Neural cell (in vitro differentiated cells): ENCODE data around the gene ZHX3. TPM values are rescaled to one million over a fixed set of nuclear protein-coding genes. Genes with fewer than 3 reads are reported as not detected.

Experiments used
- H2AFZ ChIP-seq: fragments of 200-600, 300-800 bp; sonication (generic), shearing (Covaris generic); 2 replicates; pipeline ENCODE4 v1.6.0; 2014; ENCODE audit warnings: low read depth, mild to moderate bottlenecking, antibody characterized with exemption, low read length, moderate library complexity
- H3F3A ChIP-seq: fragments of 200-600 bp; shearing (Covaris generic); 2 replicates; pipeline ENCODE4 v1.6.1; 2016; ENCODE audit warnings: mild to moderate bottlenecking, moderate library complexity, mixed read lengths, antibody characterized with exemption, low read length; ENCODE audit not compliant: insufficient read depth, poor library complexity, severe bottlenecking
- H3K27ac ChIP-seq: fragments of 200-600, 300-800 bp; sonication (generic), shearing (Covaris generic); 2 replicates; pipeline ENCODE4 v1.5.1; 2014; ENCODE audit warnings: mild to moderate bottlenecking, low read length, moderate library complexity
- H3K27me3 ChIP-seq: fragments of 300-800, 200-600 bp; sonication (generic), shearing (Covaris generic); 2 replicates; pipeline ENCODE4 v1.6.0; 2014; ENCODE audit warnings: mild to moderate bottlenecking, low read depth, low read length, moderate library complexity; ENCODE audit not compliant: insufficient read depth
- H3K36me3 ChIP-seq: fragments of 300-800, 200-600 bp; sonication (generic), shearing (Covaris generic); 2 replicates; pipeline ENCODE4 v1.5.1; 2014; ENCODE audit warnings: mild to moderate bottlenecking, antibody characterized with exemption, low read length, moderate library complexity; ENCODE audit not compliant: insufficient read depth
- H3K4me2 ChIP-seq: fragments of 300-800, 200-600 bp; sonication (generic), shearing (Covaris generic); 2 replicates; pipeline ENCODE4 v1.6.0; 2014; ENCODE audit warnings: mild to moderate bottlenecking, low read length
- H3K4me3 ChIP-seq: fragments of 300-800, 200-600 bp; sonication (generic), shearing (Covaris generic); 2 replicates; pipeline ENCODE4 v1.5.1; 2014; ENCODE audit warnings: mild to moderate bottlenecking, low read length, moderate library complexity
- H3K79me2 ChIP-seq: fragments of 200-600 bp; shearing (Covaris generic); replicated peaks from 2 replicates; pipeline ENCODE4 v1.6.0; 2014; ENCODE audit warnings: mild to moderate bottlenecking, low read length, moderate library complexity; ENCODE audit not compliant: insufficient read depth
- H3K9ac ChIP-seq: fragments of 300-800, 200-600 bp; sonication (generic), shearing (Covaris generic); 2 replicates; pipeline ENCODE4 v1.6.1; 2016; ENCODE audit warnings: mild to moderate bottlenecking, low read length, mixed read lengths
- H3K9me2 ChIP-seq: fragments of 200-600 bp; shearing (Covaris generic); 2 replicates; pipeline ENCODE4 v1.6.1; 2016; ENCODE audit warnings: mild to moderate bottlenecking, low read length, mixed read lengths; ENCODE audit not compliant: insufficient read depth
- H3K9me3 ChIP-seq: fragments of 200-600, 300-800 bp; sonication (generic), shearing (Covaris generic); 2 replicates; pipeline ENCODE4 v1.6.1; 2016; ENCODE audit warnings: mild to moderate bottlenecking, mixed run types, low read length, moderate library complexity, mixed read lengths
- H4K20me1 ChIP-seq: fragments of 200-600 bp; shearing (Covaris generic); 2 replicates; pipeline ENCODE4 v1.6.1; 2016; ENCODE audit warnings: mild to moderate bottlenecking, mixed run types; ENCODE audit not compliant: insufficient read depth
- EP300 ChIP-seq: fragments of 450-650 bp; conservative IDR thresholded peaks from 2 replicates; pipeline ENCODE4 v1.6.1; 2014; ENCODE audit warnings: antibody characterized with exemption, mild to moderate bottlenecking, moderate library complexity; ENCODE audit not compliant: poor library complexity, severe bottlenecking
- EZH2 ChIP-seq: fragments of 200-600, 300-800 bp; shearing (Covaris generic), sonication (generic); IDR thresholded peaks from 2 replicates; pipeline ENCODE4 v1.6.1; 2014; ENCODE audit warnings: antibody characterized with exemption, low read length, borderline replicate concordance, mild to moderate bottlenecking; ENCODE audit not compliant: insufficient read depth, poor library complexity, severe bottlenecking
- MXI1 ChIP-seq: fragments of 450-650 bp; conservative IDR thresholded peaks from 2 replicates; pipeline ENCODE4 v1.6.1; 2014; ENCODE audit warnings: antibody characterized with exemption, mild to moderate bottlenecking; ENCODE audit not compliant: poor library complexity, severe bottlenecking
- POLR2AphosphoS5 ChIP-seq: IDR thresholded peaks from 2 replicates; pipeline ENCODE4 v1.6.1; 2012
- RAD21 ChIP-seq: fragments of 450-650 bp; conservative IDR thresholded peaks from 2 replicates; pipeline ENCODE4 v1.6.1; 2014; ENCODE audit warnings: antibody characterized with exemption, mild to moderate bottlenecking, moderate library complexity
- SMC3 ChIP-seq: fragments of 450-650 bp; conservative IDR thresholded peaks from 2 replicates; pipeline ENCODE4 v1.6.1; 2014; ENCODE audit warnings: antibody characterized with exemption, mild to moderate bottlenecking, moderate library complexity; ENCODE audit not compliant: poor library complexity
- TAF1 ChIP-seq: IDR thresholded peaks from 2 replicates; pipeline ENCODE4 v1.6.1; 2012; ENCODE audit warnings: low read depth
- polyA plus RNA-seq: library from polyadenylated mRNA; depleted of rRNA; stranded (reverse); fragments of >200 nt; gene quantifications from 2 replicates; pipeline ENCODE4 v1.2.3, GENCODE V29; 2014
- TF ChIP-seq, protein P1 (sequence below): IDR thresholded peaks from 2 replicates; pipeline ENCODE4 v1.6.1; 2012; ENCODE audit warnings: borderline replicate concordance
- TF ChIP-seq, protein P2 (sequence below): fragments of 450-650 bp; IDR thresholded peaks from 2 replicates; pipeline ENCODE4 v1.5.1; 2014; ENCODE audit warnings: antibody characterized with exemption, mild to moderate bottlenecking, moderate library complexity; ENCODE audit not compliant: poor library complexity, severe bottlenecking

ZHX3 gene
- polyA plus RNA-seq, 1 donor from 2014 or later = 10.3 TPM

DNA sequence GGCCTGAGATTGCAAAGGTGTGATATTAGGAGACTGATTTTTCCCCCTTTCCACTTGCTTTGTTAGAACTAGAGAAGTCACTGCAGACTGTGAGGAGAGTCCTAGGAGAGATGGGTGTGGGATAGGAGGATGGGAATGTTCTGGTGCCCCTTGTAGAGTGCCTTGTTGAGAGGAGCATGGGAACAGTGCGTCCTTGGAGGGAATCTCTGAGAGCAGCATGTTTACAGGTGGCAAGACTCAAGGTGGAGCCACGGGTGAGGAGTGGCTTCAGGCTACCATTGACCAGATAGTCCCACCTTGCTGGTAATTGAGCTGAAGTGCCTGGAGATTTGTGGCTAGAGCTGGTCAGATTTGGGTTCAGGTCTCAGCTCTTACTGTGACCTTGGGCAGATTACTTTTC lies 174.2 kb downstream of the ZHX3 start:
- H3K27me3 ChIP-seq = no peaks in the 10 kb centered on the region
- TF ChIP-seq, protein P1, sequence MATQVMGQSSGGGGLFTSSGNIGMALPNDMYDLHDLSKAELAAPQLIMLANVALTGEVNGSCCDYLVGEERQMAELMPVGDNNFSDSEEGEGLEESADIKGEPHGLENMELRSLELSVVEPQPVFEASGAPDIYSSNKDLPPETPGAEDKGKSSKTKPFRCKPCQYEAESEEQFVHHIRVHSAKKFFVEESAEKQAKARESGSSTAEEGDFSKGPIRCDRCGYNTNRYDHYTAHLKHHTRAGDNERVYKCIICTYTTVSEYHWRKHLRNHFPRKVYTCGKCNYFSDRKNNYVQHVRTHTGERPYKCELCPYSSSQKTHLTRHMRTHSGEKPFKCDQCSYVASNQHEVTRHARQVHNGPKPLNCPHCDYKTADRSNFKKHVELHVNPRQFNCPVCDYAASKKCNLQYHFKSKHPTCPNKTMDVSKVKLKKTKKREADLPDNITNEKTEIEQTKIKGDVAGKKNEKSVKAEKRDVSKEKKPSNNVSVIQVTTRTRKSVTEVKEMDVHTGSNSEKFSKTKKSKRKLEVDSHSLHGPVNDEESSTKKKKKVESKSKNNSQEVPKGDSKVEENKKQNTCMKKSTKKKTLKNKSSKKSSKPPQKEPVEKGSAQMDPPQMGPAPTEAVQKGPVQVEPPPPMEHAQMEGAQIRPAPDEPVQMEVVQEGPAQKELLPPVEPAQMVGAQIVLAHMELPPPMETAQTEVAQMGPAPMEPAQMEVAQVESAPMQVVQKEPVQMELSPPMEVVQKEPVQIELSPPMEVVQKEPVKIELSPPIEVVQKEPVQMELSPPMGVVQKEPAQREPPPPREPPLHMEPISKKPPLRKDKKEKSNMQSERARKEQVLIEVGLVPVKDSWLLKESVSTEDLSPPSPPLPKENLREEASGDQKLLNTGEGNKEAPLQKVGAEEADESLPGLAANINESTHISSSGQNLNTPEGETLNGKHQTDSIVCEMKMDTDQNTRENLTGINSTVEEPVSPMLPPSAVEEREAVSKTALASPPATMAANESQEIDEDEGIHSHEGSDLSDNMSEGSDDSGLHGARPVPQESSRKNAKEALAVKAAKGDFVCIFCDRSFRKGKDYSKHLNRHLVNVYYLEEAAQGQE = no peak
- TF ChIP-seq RAD21 (no peak), SMC3 (no peak), TAF1 (no peak), EP300 (no peak), POLR2AphosphoS5 (no peak), EZH2 (no peak), MXI1 (no peak)
- TF ChIP-seq, protein P2, sequence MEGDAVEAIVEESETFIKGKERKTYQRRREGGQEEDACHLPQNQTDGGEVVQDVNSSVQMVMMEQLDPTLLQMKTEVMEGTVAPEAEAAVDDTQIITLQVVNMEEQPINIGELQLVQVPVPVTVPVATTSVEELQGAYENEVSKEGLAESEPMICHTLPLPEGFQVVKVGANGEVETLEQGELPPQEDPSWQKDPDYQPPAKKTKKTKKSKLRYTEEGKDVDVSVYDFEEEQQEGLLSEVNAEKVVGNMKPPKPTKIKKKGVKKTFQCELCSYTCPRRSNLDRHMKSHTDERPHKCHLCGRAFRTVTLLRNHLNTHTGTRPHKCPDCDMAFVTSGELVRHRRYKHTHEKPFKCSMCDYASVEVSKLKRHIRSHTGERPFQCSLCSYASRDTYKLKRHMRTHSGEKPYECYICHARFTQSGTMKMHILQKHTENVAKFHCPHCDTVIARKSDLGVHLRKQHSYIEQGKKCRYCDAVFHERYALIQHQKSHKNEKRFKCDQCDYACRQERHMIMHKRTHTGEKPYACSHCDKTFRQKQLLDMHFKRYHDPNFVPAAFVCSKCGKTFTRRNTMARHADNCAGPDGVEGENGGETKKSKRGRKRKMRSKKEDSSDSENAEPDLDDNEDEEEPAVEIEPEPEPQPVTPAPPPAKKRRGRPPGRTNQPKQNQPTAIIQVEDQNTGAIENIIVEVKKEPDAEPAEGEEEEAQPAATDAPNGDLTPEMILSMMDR = no peak
- H2AFZ ChIP-seq = no peak overlapping the region
- no peak overlapping the region for H3K9ac ChIP-seq
- H3K4me3 ChIP-seq = no peak overlapping the region
- H4K20me1 ChIP-seq = peaks cover 53% of the 10 kb centered on the region
- no peaks in the 10 kb centered on the region for H3K9me2 ChIP-seq
- no peak overlapping the region for H3K4me2 ChIP-seq
- no peaks in the 10 kb centered on the region for H3K36me3 ChIP-seq
- H3F3A ChIP-seq = no peaks in the 10 kb centered on the region
- peaks cover 97% of the 10 kb centered on the region for H3K79me2 ChIP-seq
- H3K9me3 ChIP-seq = no peaks in the 10 kb centered on the region
- no peak overlapping the region for H3K27ac ChIP-seq

DNA sequence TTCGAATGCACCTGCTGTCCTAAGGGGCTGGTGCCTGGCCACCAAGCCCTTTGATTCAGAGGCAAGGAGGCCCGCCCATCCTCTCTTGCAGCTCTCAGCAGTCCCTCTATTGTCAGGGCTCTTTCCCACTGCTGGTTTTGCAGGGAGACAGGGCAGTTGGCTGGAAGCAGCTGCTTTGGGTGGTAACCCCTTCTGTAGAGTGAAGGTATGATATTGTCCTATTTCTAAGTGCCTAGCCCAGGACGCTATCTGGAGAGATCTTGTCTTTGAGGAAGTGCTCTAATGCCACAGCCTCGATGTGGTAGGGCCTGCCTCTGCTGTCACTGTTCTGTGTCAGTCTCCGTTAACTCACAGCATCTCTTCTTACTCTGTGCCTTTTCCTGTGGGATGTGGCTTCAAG lies 174.6 kb downstream of the ZHX3 start:
- H3F3A ChIP-seq = no peaks in the 10 kb centered on the region
- H3K4me2 ChIP-seq = no peak overlapping the region
- H2AFZ ChIP-seq = no peak overlapping the region
- TF ChIP-seq EP300 = no peak
- peaks cover 97% of the 10 kb centered on the region for H3K79me2 ChIP-seq
- H3K4me3 ChIP-seq = no peak overlapping the region
- no peaks in the 10 kb centered on the region for H3K27me3 ChIP-seq
- H3K9me3 ChIP-seq = no peaks in the 10 kb centered on the region
- no peak overlapping the region for H3K9ac ChIP-seq
- H3K27ac ChIP-seq = no peak overlapping the region
- H3K9me2 ChIP-seq = no peaks in the 10 kb centered on the region
- H3K36me3 ChIP-seq = no peaks in the 10 kb centered on the region
- H4K20me1 ChIP-seq = peaks cover 53% of the 10 kb centered on the region

DNA sequence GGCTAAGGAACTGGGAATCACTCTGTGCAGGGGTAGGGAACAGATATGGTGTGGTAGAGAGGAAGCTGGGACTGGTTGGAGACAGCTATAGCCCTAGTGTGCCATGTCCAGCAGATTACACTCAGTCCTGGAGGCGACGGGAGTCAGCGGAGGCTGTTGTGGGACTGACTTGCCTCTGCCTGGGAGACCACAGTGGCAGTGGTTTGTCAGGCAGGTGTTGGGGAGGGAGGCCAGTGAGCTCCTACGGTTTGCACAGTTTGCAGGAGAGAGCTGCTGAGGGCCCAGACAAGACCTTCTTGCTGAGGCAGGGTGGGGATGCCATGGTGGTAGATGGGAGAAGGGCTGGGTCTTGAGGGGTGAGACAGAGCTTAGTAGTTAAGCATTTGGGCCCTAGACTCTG lies 175.3 kb downstream of the ZHX3 start:
- Histone ChIP-seq H3K4me3 (peak overlapping the region; percentile 30), H3K9me2 (no peaks in the 10 kb centered on the region), H2AFZ (no peak overlapping the region), H3K36me3 (no peaks in the 10 kb centered on the region), H3K79me2 (peaks cover 98% of the 10 kb centered on the region), H3K9me3 (no peaks in the 10 kb centered on the region), H3K27me3 (no peaks in the 10 kb centered on the region), H4K20me1 (peaks cover 53% of the 10 kb centered on the region), H3K9ac (no peak overlapping the region), H3K4me2 (no peak overlapping the region), H3K27ac (no peak overlapping the region), H3F3A (no peaks in the 10 kb centered on the region)
- TF ChIP-seq, protein P1 = no peak
- TF ChIP-seq EZH2 = no peak
- no peak for TF ChIP-seq POLR2AphosphoS5
- TF ChIP-seq SMC3 = no peak
- TF ChIP-seq, protein P2 = no peak
- TF ChIP-seq EP300 = no peak
- no peak for TF ChIP-seq MXI1
- no peak for TF ChIP-seq RAD21
- TF ChIP-seq TAF1 = no peak
